ACHN (cell line): ENCODE results near the gene GSN.

Experiments
- DNase-seq: peaks from one replicate; pipeline ENCODE4 v3.0.0-alpha.2; 2015
- in situ Hi-C: cut with HindIII; loops from 2 replicates; pipeline ENCODE4 v1.10.0; 2017; ENCODE audit warnings: low sequenced_read_pairs, low pct_ligation_motif_present, low pct_unique_long_range_greater_than_20kb

Gene GSN

DNA sequence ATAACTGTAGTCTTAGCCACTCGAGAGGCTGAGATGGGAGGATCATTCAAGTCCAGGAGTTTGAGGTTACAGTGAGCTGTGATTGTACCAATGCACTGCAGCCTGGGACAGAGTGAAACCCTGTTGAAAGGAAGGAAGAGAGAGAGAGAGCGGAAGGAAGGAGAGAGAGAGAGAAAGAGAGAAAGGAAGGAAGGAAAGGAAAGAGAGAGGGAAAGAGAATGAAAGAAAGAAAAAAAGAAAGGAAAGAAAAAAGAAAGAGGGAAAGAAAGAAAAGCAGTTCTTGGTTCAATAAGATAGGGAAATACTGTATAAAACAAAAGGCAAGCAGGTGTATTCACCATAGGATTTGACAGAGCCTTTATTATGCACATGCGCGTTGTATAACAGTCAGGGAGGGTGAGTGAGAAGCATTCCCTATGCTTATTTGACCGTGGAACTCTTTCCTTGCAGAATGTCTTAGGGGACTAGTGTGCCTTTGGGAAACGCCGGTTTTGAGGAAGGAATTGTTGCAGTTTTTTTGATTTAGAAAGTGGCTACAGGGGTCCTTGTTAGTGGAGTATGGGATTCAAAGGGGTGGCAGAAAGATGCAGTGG, 42.0 kb downstream of the GSN start:
- no peak for DNase-seq
- in situ Hi-C loops: no loop called here

DNA sequence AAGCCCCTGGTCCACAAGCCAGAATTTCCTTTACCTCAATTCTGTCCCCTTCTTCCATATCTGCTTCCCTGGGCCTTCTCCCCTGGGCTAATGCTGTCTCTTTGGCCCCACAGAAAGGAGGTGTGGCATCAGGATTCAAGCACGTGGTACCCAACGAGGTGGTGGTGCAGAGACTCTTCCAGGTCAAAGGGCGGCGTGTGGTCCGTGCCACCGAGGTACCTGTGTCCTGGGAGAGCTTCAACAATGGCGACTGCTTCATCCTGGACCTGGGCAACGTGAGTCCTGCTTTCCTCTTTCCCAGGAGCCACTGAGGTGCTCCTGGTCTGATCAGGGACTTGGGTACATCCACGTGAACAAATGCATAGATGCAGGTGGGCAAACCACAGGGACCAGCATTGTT, 42.6 kb downstream of the GSN start:
- in situ Hi-C loops: no loop called here
- DNase-seq: no peak

DNA sequence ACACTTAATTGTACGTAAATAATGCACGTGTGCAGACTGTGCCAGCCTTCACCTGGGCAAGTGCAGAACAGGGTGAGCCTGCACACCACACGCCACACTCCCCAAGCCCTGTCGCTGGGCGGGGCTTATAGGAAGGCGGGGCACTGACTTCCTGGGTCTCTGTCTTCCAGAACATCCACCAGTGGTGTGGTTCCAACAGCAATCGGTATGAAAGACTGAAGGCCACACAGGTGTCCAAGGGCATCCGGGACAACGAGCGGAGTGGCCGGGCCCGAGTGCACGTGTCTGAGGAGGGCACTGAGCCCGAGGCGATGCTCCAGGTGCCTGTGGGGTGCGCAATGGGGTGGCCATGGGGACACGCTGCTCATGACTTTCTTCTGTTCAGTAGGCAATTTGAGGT, 44.2 kb downstream of the GSN start:
- in situ Hi-C loops: no loop called here
- DNase-seq: no peak

DNA sequence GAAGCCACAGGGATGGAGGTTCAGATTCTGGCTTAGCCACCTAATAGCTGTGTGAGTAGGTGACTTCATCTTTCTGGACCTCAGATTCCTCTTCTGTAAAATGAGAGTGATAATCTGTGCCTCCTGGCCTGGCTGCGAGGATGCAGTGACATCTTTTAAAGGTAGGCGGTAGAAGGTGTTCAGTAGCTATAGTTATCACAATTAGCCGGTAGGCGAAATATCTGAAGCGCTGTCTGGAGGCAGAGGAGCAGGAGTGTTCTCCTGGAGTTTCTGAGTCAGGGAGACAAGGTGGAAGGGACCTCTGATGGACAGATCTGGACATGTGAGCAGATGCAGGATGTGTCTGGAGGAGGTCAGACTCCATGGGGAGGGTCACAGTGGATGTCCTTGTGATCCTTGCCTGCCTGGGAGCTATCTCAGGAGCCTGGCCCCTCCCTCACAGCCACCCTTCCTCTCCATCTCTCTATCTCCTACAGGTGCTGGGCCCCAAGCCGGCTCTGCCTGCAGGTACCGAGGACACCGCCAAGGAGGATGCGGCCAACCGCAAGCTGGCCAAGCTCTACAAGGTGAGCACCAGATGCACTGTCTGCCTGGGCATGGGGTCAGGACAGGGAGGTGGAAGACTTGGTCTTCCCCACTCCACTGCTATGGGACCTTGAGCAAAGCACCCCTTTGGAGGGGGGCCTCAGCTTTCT, 45.6 kb downstream of the GSN start:
- in situ Hi-C loops: no loop called here
- no peak for DNase-seq

DNA sequence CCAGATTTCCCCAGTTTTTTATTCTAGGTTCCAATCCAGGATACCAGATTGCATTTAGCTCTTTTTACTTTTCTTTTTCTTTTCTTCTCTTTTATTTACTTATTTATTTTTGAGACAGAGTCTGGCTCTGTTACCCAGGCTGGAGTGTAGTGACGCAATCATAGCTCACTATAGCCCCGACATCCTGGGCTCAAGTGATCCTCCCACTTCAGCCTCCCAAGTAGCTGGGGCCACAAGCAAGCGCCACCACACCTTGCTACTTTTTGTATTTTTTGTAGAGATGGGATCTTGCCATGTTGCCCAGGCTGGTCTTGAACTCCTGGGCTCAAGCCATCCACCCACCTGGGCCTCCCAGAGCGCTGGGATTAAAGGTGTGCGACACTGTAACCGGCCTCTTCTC, 48.4 kb downstream of the GSN start:
- in situ Hi-C loops: no loop called here

DNA sequence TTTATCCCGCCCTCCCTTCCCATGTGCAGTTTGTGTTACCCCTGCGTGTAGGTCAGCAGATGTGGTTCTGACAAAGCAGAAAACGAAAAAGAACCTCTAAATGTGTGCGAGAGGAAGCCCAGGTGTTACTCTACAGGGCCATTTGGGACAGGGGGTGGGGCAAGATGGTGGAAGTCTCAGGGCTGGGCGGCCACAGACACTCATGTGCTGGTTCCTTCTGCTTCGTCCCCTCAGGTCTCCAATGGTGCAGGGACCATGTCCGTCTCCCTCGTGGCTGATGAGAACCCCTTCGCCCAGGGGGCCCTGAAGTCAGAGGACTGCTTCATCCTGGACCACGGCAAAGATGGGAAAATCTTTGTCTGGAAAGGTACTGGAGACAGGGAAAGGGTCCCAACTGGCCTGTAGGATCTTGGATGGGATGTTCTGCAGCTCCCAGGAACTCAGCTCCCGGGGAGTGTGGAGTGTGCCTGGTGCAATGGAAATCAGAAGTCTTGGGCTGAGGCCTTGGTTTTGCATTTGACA, 49.0 kb downstream of the GSN start:
- no peak for DNase-seq
- in situ Hi-C loops: no loop called here

More for the DNA sequence above, 48.4 kb downstream of the GSN start:
- DNase-seq: no peak

DNA sequence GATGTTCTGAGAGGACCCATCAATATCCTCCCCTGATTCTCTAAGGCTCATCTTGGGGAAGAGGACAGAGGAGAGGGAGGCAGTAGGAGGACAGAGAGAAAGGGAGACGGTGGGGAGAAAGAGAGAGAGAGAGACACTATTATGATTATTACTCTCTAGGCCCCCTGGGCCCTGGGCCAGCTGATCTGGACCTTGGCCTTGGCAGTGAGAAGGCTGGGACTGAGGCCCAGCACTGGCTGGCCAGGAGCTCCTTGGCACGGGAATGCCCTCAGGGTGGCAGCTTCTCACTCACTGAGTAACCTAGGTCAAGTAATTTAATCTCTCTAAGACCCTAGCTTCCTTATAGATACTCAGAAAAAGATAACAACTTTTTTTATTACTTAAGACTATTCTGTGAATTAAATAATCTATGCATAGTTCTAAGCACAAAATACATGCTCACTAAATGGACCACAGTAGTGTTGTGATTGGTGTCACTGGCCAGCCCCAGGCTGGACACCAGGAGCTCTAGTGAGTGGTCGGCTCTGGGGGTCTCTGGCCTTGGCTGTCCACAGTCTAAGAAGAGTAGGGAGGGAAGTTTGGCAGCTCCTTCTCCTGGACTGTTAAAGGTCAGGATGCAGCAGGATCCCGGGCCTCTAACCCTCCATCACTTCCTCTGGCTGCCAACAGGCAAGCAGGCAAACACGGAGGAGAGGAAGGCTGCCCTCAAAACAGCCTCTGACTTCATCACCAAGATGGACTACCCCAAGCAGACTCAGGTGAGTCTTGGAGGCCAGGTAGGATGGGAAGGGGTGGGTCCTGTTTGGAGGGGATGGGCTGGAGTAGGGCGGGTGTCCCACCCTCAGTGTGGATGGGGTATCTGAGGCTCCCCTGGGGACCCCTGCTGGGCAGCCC, 50.0 kb downstream of the GSN start:
- in situ Hi-C loops: no loop called here
- no peak for DNase-seq

DNA sequence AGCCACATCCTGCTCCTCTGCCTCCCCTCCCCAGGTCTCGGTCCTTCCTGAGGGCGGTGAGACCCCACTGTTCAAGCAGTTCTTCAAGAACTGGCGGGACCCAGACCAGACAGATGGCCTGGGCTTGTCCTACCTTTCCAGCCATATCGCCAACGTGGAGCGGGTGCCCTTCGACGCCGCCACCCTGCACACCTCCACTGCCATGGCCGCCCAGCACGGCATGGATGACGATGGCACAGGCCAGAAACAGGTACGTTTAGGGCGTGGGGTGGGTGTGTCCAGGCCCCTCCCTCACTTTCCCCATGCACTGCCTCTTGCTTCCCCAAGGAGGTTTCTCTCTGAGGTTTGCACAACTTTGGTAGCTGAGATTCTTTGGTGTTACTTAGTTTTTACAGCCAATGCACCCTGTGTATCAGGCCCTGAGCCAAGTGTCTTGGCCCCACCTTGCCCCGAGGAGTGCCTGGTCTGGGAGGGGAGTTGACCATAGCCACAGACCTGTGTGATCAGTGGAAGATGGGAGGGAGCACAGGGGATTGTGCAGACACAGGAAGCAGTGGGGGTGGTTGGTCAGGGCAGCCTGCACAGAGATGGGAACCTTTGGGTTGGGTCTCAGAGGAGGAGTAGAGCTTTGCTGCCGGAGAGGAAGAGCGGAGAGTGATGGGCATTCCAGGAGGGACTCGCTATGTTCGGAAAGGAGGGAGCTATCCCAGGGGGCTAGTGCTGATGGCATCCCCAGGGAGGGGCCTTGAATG, 50.8 kb downstream of the GSN start:
- DNase-seq: no peak
- in situ Hi-C loops: no loop called here

DNA sequence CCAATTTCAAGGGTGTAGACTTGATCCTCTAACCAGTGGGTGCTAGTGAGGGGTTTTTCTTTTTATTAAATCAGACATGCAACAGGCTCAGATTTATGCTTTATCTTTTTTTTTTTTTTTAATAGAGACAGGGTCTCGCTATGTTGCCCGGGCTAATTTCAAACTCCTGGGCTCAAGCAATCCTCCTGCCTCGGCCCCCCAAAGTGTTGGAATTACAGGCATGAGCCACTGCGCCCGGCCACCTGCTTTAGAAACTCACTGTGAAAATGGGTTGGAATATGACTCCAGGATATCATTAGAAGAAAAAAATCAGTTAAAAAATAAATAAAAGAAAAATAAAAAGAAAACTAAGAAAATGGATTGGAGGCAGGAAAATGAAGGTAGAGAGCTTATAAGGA, 51.4 kb downstream of the GSN start:
- in situ Hi-C loops: no loop called here
- DNase-seq: no peak

DNA sequence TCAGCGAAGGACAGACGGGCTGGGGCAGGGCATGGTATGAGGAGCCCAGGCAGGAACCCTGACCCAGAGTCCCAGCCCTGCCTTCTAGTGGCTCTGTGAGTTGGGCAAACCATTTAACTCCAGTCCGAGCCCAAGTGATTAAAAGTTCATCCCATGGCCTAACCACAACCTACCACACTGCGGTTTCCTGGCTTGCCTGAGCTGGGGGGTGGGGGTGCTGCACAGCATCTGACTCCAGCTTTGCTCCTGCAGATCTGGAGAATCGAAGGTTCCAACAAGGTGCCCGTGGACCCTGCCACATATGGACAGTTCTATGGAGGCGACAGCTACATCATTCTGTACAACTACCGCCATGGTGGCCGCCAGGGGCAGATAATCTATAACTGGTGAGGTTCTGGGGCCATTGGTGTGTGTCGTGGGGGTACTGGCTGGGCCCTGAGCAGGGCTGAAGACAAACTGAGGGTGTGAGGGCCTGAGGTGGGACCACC, 53.1 kb downstream of the GSN start:
- in situ Hi-C loops: no loop called here
- DNase-seq: no peak

DNA sequence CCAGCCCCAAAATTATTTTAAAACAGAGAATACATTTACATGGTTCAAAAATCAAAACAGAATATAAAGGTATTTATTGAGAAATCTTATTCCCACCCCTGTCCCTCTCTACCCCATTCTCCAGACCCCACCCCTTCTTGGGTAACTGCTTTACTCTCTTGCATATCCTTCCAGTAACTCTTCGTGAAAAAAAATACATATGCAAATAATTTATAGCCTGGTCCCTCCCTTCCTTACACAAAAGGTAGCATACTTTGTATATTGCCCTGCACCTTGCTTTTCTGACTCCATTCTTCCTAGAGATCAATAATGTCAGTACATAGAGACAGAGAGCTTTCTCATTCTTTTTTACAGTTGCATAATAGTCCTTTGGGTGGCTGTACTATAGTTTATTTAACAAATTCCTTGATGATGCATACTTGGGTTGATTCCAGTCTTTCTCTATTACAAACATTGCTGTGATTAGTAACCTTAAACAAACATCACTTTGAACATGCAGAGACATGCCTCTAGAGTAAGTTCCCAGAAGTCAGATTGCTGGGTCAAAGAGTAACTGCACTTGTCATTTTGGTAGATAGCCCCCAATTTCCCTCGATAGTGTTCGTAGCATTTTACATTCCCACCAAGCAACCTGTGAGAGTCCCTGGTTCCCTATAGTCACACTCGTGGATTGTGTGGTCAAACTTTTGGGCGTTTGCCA, 54.2 kb downstream of the GSN start:
- peak; percentile 19 for DNase-seq

DNA sequence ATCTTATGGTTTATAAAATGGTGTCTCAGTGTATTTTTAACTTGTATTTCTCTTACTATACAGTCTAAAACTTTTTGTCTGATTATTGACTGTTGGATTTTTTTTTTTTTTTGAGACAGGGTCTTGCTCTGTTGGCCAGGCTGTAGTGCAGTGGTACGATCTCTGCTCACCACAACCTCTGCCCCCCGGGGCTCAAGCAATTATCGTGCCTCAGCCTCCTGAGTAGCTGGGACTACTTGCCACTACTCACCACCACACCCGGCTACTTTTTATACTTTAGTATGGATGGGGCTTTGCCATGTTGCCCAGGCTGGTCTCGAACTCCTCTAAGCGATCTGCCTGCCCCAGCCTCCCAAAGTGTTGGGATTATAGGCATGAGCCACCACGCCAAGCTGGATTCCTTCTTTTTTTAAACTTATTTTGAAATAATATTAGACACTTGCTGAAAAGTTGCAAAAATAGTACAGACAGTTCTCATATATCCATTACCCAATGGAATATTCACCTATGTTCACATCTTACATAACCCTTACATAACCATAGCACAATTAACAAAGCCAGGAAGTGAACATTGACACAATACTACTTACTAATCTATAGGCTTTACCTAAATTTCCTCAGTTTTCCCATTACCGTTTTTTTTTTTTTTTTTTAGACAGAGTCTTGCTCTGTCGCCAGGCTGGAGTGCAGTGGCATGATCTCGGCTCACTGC, 54.9 kb downstream of the GSN start:
- in situ Hi-C loops: no loop called here

More for the DNA sequence above, 54.2 kb downstream of the GSN start:
- in situ Hi-C loops: no loop called here

DNA sequence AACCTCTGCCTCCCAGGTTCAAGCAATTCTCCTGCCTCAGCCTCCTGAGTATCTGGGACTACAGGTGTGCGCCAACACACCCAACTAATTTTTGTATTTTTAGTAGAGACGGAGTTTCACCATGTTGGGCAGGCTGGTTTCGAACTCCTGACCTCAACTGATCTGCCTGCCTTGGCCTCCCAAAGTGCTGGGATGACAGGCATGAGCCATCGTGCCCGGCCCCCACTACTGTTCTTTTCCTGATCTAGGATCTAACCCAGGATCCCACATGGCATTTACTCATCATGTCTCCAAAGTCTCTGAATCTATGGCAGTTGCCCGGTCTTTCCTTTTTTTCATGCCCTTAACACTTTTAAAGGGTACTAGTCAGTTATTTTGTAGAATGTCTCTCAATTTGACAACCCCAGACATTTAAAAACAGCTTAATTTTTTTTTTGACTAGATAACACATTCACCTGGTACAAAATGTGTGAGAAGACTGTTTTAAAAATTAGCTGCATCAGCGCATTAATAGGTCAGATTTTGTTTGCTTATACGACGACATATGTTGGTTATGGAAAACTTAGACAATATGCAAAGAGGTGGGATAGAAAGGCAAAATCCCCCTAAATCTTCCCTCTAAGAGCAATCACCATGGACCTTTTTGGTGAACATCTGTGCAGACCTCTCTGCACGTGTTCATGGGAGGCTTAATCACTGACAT, 55.6 kb downstream of the GSN start:
- in situ Hi-C loops: no loop called here
- DNase-seq: no peak

More for the DNA sequence above, 54.9 kb downstream of the GSN start:
- DNase-seq: no peak

DNA sequence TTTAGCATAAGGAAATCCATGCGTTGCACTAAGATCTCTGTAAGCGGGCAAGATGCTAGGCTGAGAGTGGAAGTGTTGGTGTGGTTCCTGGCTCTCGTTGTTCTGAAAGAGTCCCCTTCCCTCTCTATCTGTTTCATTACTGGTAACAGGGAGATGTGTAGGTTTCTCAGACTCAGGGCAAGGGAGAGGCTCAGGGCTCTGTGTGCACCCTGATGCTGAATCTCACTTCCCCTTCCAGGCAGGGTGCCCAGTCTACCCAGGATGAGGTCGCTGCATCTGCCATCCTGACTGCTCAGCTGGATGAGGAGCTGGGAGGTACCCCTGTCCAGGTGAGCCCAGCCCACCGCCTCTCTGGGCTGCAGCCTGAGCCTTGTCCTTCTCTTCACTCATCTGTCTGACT, 56.4 kb downstream of the GSN start:
- in situ Hi-C loops: no loop called here
- DNase-seq: no peak

DNA sequence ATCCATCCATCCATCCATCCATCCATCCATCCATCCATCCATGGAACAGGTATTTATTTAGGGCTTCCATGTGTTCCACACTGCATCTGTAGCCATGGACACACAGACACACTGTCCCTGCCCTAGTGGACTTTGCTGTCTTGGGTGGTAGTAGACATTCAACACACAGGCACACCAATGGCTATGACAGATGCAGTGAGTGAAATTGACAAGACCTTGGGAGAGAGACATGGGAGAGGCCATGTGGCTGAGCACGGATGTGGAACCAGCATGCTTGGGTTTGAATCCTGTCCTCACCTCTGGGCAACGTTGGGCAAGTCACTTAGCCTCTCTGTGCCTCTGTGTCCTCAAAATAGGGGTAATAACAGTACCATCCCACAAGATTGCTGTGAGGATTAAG, 56.8 kb downstream of the GSN start:
- no peak for DNase-seq
- in situ Hi-C loops: no loop called here

DNA sequence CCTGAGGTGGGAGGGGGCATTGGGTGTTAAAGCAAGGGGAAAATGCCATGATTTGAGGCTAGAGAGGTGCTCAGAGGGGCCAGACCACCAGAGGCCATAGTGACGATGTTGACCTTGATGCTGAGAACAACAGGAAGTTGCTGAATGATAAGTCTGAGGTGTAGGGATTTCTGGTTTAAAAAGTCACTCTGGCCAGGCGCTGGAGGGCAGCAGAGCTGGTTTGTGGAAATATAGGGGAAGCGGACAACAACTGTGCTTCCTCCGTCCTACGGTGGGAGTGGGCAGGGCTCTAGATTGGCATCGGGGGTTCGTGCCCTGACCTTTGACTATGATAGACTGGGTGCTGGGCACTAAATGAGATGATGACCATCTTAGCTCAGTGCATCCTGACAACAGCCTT, 57.4 kb downstream of the GSN start:
- no peak for DNase-seq
- in situ Hi-C loops: no loop called here
